ENCODE results near the gene VGLL4. TPM values are rescaled to one million over a fixed set of nuclear protein-coding genes. Genes with fewer than 3 reads are reported as not detected.

VGLL4 gene
- total RNA-seq, 2 donors from 2014 or later: 47.5 to 49.7 TPM

- 90 to 100% methylated on average over 1 to 3 of the region's 3 CpGs for WGBS, 2 experiments (ENCODE audit: insufficient coverage in 1 of 2, insufficient read length in 1 of 2)
- Mint-ChIP-seq H3K4me3 (no peak overlapping the region), H3K4me1 (peaks cover 54% of the 10 kb centered on the region), H3K36me3 (ENCODE audit: low read depth) (peaks cover 22% of the 10 kb centered on the region), H3K27ac (no peak overlapping the region), H3K9me3 (no peaks in the 10 kb centered on the region), H3K27me3 (ENCODE audit: insufficient read depth) (no peaks in the 10 kb centered on the region)
- Histone ChIP-seq H3K36me3 (ENCODE audit: control insufficient read depth, insufficient read depth, low read length) (peaks cover 7% of the 10 kb centered on the region), H3K27me3 (ENCODE audit: control insufficient read depth, insufficient read depth, low read length, poor library complexity, severe bottlenecking) (no peaks in the 10 kb centered on the region), H3K9ac (ENCODE audit: extremely low read depth, low read length, poor library complexity, severe bottlenecking) (no peak overlapping the region), H3K4me3 (ENCODE audit: low read length) (no peak overlapping the region), H3K27ac (ENCODE audit: low read depth, low read length) (no peak overlapping the region), H3K9me3 (ENCODE audit: control insufficient read depth, low read length) (no peaks in the 10 kb centered on the region), H3K4me1 (ENCODE audit: control insufficient read depth, insufficient read depth, low read length) (peaks cover 11% of the 10 kb centered on the region)
- TF ChIP-seq CTCF (conservative IDR thresholded peaks at IDR 0.05): peak; percentile 19
- no peak for DNase-seq
Measured at GRCh38 chr3:11607816-11608215, 35.9 kb downstream of the VGLL4 start.

GRCh38 chr3:11606865-11607440 lies 36.8 kb downstream of the VGLL4 start:
- Mint-ChIP-seq H3K27me3 (ENCODE audit: insufficient read depth) (no peaks in the 10 kb centered on the region), H3K36me3 (ENCODE audit: low read depth) (peaks cover 22% of the 10 kb centered on the region), H3K9me3 (no peaks in the 10 kb centered on the region), H3K4me3 (no peak overlapping the region), H3K27ac (no peak overlapping the region), H3K4me1 (peaks cover 56% of the 10 kb centered on the region)
- Histone ChIP-seq H3K9ac (ENCODE audit: extremely low read depth, low read length, poor library complexity, severe bottlenecking) (no peak overlapping the region), H3K36me3 (ENCODE audit: control insufficient read depth, insufficient read depth, low read length) (peaks cover 7% of the 10 kb centered on the region), H3K4me3 (ENCODE audit: low read length) (no peak overlapping the region), H3K9me3 (ENCODE audit: control insufficient read depth, low read length) (no peaks in the 10 kb centered on the region), H3K27ac (ENCODE audit: low read depth, low read length) (no peak overlapping the region), H3K4me1 (ENCODE audit: control insufficient read depth, insufficient read depth, low read length) (peaks cover 11% of the 10 kb centered on the region), H3K27me3 (ENCODE audit: control insufficient read depth, insufficient read depth, low read length, poor library complexity, severe bottlenecking) (no peaks in the 10 kb centered on the region)
- DNase-seq: no peak
- 95% methylated on average over 6 of the region's 6 CpGs; no CpG with 5 or more reads in 1 of the 2 experiments for WGBS, 2 experiments (ENCODE audit: insufficient coverage in 1 of 2, insufficient read length in 1 of 2)
- no peak for TF ChIP-seq CTCF (conservative IDR thresholded peaks at IDR 0.05)

GRCh38 chr3:11606090-11606784 lies 37.5 kb downstream of the VGLL4 start:
- H3K27ac Mint-ChIP-seq: peak overlapping the region; percentile 37

More at GRCh38 chr3:11606090-11606784, 37.5 kb downstream of the VGLL4 start:
- H3K36me3 Mint-ChIP-seq (ENCODE audit: low read depth): peaks cover 24% of the 10 kb centered on the region
- no peaks in the 10 kb centered on the region for H3K27me3 Mint-ChIP-seq (ENCODE audit: insufficient read depth)
- Histone ChIP-seq H3K9me3 (ENCODE audit: control insufficient read depth, low read length) (no peaks in the 10 kb centered on the region), H3K9ac (ENCODE audit: extremely low read depth, low read length, poor library complexity, severe bottlenecking) (no peak overlapping the region), H3K4me3 (ENCODE audit: low read length) (no peak overlapping the region), H3K27me3 (ENCODE audit: control insufficient read depth, insufficient read depth, low read length, poor library complexity, severe bottlenecking) (no peaks in the 10 kb centered on the region), H3K27ac (ENCODE audit: low read depth, low read length) (no peak overlapping the region), H3K4me1 (ENCODE audit: control insufficient read depth, insufficient read depth, low read length) (peaks cover 14% of the 10 kb centered on the region), H3K36me3 (ENCODE audit: control insufficient read depth, insufficient read depth, low read length) (peaks cover 11% of the 10 kb centered on the region)
- H3K4me3 Mint-ChIP-seq: no peak overlapping the region
- no peaks in the 10 kb centered on the region for H3K9me3 Mint-ChIP-seq
- no peak for DNase-seq
- peaks cover 57% of the 10 kb centered on the region for H3K4me1 Mint-ChIP-seq
- WGBS, 2 experiments (ENCODE audit: insufficient coverage in 1 of 2, insufficient read length in 1 of 2): 85 to 95% methylated on average over 7 to 11 of the region's 11 CpGs
- no peak for TF ChIP-seq CTCF (conservative IDR thresholded peaks at IDR 0.05)
